GM19395 (cell line): ENCODE results near the gene ABI1.

ENCODE experiments used
- ATAC-seq: cut with Tn5 transposase; IDR thresholded peaks from one replicate; pipeline ENCODE4 v1.9.1; 2021; ENCODE audit warnings: mild to moderate bottlenecking, moderate library complexity; ENCODE audit not compliant: unreplicated experiment

Gene ABI1

DNA sequence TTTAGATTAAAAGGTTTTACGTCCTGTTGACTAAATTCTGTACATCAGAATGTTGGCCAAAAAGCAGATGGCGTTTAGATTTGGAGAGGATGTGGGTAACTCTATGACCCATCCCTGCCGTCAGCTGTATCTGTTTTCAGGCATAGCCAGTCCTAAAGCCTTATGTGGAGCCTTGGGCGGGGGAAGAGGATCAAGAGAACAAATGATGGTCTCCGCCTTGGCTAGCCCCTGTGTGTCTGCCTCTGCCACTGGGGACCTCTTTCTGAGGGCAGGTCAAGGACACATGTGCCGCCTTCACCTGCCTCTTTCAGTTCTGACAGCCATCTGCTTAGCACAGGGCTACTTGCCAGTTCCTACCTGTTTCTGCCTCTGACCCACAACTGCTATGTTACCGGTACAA is 139.2 kb downstream of the ABI1 start:
- no peak for ATAC-seq

DNA sequence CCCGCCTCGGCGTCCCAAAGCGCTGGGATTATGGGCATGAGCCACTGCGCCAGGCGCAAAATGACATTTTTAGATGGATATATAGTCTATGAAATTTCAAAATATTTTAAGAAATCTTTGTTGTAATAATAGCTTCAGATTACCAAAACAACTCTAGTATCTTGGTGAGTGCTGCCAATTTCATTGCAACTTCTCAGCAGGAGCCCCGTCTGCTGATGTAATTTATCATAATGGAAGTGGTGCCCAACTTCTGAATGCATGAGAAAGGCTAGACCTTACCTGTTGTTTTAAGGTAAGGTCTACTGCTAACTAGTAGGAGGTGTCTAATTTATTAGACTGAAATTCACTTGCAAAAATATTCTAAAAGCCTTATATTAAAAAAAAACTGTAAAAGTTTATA is 143.3 kb downstream of the ABI1 start:
- no peak for ATAC-seq

DNA sequence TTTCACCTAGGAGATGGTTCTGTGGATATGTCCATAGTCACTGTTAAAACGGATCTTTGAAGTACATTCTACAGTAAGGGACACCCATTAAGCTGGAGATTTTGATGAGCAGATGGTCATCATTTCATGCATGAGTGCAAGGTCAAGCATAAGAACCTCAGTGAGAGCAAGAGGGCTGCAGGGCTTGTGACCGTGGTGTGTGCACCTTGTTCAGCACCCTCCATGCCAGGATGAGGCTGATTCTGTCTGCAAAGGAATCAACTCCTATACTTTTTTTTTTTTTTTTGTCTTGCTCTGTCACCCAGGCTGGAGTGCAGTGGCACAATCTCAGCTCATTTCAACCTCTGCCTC is 145.6 kb downstream of the ABI1 start:
- ATAC-seq: no peak

DNA sequence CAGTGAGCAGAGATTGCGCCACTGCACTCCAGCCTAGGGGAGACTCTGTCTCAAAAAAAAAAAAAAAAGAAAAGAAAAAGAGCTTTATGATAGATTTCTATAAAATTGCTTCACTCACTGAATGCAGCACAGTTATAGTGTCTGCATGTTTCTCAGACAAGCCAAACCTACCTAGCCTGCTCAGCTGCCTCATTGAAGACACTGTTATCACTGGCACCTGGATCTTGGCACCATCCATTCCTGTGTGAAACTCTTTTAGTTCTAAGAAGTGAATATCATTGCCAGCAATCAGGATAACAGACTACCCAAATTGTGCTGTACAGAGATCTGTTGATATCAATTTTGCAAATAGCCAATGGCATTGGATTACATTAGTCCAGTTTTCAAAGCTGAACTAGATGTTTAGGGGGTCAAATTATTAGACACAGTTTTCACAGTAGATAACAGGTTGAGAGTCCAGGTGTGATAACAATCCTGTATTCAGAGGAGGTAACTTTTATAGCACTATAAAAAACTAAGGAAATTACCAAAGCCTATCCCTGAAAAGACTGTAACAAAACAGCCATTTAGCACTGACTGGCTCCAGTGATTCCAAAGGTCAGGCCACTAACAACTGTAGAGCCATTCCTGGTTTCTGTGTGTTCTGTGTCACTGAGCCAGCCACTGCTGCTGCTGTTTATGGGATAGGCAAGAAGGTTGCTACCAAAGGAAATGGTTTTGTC is 146.2 kb downstream of the ABI1 start:
- no peak for ATAC-seq

DNA sequence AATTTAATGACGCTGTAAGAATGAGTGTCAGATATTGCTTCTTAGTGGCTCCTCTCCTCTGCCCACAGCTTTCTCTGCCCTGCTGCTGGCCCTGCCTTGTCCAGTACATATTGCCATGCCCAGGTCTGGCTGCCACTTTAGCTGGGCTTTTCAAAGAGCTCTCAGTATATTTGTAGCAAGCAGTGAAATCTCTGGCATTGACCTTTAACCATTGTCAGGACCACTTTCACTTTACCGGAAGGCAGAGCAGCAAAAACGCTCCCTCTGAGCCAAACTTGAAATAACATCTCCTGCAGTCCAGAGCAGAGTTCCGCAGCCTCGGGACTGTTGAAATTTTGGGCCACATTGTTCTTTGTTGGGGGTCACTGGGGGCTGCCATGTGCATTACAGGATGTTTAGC is 149.4 kb downstream of the ABI1 start:
- no peak for ATAC-seq

DNA sequence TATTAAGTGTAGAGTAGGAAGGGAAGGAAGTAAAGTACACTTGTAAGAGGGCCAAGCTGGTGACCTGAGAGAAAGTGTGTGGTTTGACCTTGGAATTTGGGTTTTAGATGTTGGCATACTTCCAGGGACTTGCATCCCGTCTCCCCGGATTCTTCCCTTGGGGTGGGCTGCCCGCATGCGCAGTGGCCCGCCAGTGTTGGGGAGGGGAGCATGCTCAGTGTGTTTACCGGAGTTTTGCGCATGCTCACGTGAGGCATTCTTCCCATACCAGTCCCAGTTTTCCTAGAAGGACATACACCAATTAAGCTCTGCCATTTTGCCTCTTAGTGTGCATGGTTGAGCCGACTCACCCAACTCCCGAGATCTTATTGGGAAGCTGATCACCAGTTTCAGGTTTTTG is 153.8 kb downstream of the ABI1 start:
- ATAC-seq: no peak

DNA sequence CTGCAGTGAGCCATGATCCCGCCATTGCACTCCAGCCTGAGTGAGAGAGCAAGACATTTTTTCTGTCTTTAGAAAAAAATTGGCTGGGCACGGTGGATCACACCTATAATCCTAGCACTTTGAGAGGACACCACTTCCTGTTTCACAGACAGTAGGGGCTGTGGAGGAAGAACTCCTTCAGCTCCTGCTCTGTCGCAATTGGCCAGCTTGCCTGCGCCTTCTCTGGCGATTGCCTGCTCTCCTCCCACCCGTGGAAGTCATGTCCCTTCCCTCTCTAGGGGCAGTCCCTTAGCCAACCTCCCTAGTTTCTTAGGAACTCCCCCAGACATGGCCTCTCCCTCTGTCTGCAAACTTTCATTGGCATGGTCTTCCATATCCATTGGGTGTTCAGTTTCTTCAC is 154.6 kb downstream of the ABI1 start:
- no peak for ATAC-seq

DNA sequence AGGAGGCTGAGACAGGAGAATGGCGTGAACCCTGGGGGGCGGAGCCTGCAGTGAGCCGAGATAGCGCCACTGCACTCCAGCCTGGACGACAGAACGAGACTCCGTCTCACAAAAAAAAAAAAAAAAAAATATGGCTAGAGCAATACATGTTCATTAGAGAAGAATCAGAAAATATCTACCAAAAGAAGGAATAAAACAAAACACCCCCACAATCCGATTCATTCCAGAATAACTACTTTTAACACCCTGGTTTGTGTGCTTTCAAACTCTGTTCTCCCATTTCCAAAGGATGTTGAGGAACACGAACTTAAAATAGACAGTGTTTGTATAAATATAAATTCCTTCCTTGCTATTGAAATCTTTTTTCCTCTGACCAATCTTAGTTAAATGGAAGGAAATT is 156.8 kb downstream of the ABI1 start:
- ATAC-seq: no peak

DNA sequence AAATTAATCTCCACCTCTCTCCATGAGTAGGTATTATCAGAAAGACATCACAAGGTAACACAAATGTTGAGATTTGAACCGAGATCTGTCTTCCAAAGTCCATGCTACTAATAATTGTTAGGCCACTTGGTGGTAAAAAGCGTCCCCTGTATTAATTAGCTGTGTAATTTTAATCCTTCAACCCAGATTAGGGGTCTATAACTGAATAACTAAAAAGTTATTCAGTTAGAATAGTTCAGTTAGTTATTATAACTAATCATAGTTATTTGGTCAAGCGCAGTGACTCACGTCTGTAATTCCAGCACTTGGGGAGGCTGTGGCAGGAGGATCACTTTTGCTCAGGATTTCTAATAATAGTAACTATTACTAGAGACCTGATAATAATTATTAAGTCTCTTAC is 157.7 kb downstream of the ABI1 start:
- no peak for ATAC-seq

DNA sequence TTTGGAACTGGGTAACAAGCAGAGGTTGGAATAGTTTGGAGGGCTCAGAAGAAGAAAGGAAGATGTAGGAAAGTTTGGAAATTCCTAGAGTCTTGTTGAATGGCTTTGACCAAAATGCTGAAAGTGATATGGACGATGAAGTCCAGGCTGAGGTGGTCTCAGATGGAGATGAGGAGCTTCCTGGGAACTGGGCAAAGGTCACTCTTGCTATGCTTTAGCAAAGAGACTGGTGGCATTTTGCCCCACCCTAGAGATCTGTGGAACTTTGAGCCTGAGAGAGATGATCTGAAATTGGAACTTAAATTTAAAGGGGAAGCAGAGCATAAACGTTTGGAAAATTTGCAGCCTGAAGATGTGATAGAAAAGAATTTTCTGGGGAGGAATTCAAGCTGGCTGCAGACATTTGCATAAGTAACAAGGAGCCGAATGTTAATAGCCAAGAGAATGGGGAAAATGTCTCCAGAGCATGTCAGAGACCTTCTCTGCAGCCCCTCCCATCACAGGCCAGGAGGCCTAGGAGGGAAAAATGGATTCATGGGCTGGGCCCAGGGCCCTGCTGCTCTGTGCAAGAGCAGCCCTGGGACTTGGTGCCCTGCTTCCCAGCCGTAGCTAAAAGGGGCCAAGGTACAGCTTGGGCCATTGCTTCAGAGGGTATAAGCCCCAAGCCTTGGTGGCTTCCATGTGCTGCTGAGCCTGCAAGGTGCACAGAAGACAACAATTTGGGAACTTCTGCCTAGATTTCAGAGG is 159.7 kb downstream of the ABI1 start:
- ATAC-seq: no peak

DNA sequence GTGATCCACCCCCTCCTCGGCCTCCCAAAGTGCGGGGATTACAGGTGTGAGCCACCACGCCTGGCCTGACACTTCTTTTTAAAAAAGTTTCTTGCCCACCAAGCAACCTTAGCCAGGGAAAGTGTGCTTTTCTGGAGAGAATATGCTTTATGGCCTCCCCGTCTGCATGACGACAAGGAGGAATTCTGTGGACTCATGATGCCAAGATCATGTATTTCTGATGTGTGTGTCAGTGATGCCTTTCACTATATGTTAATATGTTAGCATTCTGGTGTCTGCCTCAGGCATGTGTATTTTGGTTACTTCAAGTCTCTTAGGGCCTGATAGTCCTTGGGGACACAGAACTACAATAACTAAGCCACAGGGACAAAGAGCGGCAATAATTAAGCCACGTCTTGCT is 161.1 kb downstream of the ABI1 start:
- ATAC-seq: no peak

DNA sequence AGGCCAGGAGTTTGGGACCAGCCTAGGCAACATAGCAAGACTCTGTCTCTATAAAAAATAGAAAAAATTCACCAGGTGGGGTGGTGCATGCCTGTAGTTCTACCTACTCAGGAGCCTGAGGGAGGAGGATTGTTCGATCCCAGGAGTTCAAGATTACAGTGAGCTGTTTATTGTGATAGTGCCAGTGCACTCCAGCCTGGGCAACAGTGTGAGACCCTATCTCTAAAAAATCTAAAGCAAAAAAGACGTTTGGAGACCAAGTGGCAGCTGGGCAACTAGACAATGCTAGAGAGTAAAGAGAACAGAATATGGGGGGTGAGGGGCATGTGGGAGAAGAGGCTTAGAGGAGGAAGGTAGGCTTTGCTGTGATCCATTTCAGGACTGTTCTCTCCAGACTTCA is 161.8 kb downstream of the ABI1 start:
- no peak for ATAC-seq

DNA sequence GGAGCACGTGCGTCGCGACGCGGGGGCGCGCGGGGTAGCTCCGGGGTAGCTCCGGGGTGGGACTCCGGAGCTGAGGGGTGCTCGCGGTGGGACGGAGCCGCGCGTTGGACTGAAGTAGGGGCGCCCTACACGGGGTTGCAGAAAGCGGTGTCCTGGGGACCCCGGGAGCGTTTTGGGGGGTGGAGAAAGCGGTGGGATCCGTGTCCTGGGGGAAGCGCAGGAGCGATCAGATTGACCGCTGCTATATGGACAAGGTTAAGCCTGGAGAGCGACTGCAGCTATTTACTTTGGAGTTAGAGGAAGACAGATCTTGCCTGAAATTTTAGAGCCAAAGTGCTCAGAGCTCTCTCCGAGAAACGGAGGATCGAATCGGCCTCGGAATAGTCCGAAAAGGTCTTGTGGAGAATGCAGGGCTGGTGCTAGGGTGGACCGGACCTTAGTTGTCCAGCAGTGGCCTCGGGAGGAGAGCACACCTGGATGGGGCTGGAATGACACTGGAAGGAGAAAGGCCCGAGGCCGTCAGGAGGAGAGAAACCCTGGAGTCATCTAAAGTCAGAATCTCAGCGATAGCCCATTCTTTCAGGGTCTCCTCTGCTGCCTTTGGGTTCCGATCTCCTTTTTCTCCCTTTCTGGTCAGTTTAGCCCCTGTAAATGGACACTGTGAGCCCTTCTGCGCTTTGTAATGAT is 162.7 kb downstream of the ABI1 start:
- no peak for ATAC-seq

DNA sequence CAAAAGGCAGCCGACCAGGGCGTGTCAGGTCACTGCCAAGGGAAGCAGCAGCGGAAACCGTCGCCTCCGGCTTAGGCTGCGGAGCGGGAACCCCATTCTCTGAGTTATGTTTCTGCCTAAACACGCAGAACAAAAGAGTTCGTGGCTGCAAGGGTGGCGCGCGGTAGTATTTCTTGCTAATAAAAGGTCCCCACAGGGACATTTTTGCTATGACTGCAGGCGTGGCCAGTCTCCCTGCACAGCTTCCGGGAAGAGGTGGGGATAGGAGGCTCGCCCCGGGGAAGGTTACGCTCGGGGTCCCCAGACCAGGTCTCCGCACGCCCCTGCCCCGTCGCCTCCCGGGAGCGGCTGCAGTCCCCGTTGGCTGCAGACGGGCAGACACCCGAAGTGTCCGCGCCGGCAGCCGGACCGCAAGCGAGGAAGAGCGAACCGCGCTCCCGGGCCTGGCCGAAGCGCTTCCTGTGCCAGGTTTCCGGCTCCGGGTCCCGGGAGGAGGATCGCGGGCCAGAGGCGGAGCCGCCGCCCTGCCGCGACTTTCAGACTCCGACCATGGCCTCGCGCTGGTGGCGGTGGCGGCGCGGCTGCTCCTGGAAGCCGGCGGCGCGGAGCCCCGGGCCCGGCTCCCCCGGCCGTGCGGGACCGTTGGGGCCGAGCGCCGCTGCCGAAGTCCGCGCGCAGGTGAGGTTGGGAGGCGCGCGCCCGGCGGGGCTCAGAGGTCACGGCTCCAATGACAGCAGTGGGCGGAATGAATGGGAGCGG is 163.4 kb downstream of the ABI1 start, which contains the start of gene PDSS1:
PDSS1 (plus strand) TSS at position 539 of the 759 bp plus-strand sequence; CDS start at position 550, 11 bp downstream.
- ATAC-seq: peak; percentile 84

DNA sequence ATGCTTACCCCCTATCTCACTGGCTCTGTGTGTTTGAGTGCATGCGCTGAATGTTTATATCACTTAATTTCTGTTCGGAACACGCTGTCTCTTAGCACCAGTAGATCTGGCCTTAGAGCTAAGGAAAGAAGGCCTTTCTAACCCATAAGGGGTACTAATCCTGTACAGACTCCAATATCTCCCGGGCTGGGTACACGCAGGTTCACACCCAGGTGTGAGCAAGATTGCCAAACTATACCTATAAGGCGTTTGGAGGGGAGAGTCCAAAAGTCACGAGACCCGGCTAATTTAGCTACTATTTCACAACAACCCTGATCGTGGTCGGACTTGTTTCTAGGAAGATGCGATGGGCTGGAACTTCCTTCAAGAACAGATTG is 164.0 kb downstream of the ABI1 start:
- peak; percentile 15 for ATAC-seq
